ENCODE measurements around the gene SMC5. TPM values are rescaled to one million over a fixed set of nuclear protein-coding genes. Genes with fewer than 3 reads are reported as not detected.

The SMC5 gene
- total and polyA plus RNA-seq, 2 of the 8 experiments (the other 6 are each of a cell fraction or from before 2014, with no cell fraction given) = 4.5 to 22.6 TPM

DNA sequence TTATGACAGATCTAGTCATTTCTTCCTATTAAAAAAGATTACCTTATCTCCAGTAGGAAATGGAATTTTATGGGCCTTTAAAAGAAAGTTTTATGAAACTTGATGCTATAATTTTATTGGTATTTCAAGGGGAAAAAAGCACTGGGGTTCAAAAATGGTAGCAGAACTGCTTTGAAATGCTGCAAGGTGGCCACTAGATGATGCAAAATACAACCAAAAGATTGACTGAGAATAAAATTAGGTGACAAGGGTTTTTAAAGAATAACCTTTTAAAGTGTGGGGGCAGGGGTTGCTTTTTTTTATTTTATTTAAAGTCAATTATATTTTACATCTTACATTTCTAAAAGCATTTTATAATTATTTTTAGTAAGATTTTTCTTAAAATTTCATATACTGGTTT, 94.0 kb downstream of the SMC5 start (continued):
- TF ChIP-seq, protein P1, sequence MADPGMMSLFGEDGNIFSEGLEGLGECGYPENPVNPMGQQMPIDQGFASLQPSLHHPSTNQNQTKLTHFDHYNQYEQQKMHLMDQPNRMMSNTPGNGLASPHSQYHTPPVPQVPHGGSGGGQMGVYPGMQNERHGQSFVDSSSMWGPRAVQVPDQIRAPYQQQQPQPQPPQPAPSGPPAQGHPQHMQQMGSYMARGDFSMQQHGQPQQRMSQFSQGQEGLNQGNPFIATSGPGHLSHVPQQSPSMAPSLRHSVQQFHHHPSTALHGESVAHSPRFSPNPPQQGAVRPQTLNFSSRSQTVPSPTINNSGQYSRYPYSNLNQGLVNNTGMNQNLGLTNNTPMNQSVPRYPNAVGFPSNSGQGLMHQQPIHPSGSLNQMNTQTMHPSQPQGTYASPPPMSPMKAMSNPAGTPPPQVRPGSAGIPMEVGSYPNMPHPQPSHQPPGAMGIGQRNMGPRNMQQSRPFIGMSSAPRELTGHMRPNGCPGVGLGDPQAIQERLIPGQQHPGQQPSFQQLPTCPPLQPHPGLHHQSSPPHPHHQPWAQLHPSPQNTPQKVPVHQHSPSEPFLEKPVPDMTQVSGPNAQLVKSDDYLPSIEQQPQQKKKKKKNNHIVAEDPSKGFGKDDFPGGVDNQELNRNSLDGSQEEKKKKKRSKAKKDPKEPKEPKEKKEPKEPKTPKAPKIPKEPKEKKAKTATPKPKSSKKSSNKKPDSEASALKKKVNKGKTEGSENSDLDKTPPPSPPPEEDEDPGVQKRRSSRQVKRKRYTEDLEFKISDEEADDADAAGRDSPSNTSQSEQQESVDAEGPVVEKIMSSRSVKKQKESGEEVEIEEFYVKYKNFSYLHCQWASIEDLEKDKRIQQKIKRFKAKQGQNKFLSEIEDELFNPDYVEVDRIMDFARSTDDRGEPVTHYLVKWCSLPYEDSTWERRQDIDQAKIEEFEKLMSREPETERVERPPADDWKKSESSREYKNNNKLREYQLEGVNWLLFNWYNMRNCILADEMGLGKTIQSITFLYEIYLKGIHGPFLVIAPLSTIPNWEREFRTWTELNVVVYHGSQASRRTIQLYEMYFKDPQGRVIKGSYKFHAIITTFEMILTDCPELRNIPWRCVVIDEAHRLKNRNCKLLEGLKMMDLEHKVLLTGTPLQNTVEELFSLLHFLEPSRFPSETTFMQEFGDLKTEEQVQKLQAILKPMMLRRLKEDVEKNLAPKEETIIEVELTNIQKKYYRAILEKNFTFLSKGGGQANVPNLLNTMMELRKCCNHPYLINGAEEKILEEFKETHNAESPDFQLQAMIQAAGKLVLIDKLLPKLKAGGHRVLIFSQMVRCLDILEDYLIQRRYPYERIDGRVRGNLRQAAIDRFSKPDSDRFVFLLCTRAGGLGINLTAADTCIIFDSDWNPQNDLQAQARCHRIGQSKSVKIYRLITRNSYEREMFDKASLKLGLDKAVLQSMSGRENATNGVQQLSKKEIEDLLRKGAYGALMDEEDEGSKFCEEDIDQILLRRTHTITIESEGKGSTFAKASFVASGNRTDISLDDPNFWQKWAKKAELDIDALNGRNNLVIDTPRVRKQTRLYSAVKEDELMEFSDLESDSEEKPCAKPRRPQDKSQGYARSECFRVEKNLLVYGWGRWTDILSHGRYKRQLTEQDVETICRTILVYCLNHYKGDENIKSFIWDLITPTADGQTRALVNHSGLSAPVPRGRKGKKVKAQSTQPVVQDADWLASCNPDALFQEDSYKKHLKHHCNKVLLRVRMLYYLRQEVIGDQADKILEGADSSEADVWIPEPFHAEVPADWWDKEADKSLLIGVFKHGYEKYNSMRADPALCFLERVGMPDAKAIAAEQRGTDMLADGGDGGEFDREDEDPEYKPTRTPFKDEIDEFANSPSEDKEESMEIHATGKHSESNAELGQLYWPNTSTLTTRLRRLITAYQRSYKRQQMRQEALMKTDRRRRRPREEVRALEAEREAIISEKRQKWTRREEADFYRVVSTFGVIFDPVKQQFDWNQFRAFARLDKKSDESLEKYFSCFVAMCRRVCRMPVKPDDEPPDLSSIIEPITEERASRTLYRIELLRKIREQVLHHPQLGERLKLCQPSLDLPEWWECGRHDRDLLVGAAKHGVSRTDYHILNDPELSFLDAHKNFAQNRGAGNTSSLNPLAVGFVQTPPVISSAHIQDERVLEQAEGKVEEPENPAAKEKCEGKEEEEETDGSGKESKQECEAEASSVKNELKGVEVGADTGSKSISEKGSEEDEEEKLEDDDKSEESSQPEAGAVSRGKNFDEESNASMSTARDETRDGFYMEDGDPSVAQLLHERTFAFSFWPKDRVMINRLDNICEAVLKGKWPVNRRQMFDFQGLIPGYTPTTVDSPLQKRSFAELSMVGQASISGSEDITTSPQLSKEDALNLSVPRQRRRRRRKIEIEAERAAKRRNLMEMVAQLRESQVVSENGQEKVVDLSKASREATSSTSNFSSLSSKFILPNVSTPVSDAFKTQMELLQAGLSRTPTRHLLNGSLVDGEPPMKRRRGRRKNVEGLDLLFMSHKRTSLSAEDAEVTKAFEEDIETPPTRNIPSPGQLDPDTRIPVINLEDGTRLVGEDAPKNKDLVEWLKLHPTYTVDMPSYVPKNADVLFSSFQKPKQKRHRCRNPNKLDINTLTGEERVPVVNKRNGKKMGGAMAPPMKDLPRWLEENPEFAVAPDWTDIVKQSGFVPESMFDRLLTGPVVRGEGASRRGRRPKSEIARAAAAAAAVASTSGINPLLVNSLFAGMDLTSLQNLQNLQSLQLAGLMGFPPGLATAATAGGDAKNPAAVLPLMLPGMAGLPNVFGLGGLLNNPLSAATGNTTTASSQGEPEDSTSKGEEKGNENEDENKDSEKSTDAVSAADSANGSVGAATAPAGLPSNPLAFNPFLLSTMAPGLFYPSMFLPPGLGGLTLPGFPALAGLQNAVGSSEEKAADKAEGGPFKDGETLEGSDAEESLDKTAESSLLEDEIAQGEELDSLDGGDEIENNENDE (IDR thresholded peaks at IDR 0.05; ENCODE audit: insufficient replicate concordance, low read length) = no peak
- no peak for TF ChIP-seq BCL11A (IDR thresholded peaks at IDR 0.05; ENCODE audit: low read depth in 2 of 2, low read length in 2 of 2)
- no peak for TF ChIP-seq MAFK (IDR thresholded peaks at IDR 0.05; ENCODE audit: low read depth, low read length)
